ENCODE data around the gene GNPDA1. TPM values are rescaled to one million over a fixed set of nuclear protein-coding genes. Genes with fewer than 3 reads are reported as not detected.
A peak's percentile ranks its signal among the peaks of the same experiment; 100 is the strongest.

The GNPDA1 gene
- total and polyA plus RNA-seq, 9 of the 15 experiments (the other 6 are each of a cell fraction or from before 2014, with no cell fraction given): 14.1 to 145 (median 52.2) TPM

DNA sequence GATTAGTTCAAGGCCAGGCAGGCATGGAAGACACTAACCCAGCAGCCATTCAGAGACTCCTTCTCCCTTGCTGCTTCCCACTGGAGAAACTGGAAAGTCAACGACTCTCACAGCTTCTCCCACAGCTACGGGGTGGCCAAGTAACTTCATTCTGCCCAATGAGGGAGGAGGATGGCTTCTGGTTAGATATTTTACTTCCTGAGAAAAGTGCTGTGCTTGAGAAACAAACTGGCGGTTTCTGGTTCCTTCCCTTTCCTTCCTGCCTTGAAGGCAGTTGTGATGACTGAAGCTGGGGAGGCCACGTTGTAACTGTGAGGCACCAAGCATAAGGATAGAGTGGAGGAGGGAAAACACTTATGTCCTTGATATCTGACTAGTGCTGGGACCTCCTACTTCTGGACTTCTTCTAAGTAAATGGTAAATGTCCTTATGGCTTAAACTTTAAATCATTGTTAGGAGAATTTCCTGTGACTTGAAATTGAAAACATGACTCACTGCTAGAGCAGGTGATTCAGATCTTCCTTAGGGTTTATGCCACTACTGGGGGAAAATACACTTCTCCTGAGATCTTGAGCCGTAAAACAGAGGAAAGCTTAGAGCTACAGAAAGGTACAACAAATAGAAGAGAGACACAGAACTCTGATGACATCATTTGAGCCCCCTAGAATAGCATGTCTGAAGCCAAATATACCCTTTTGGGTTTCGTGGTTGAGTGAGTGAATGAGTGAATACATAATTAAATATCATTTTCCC, 3.1 kb upstream of the GNPDA1 start:
- Histone ChIP-seq H3K79me2 (ENCODE audit: control insufficient read depth, insufficient read depth, low read length) (peaks cover 15% of the 10 kb centered on the region), H3K9me1 (ENCODE audit: control insufficient read depth, insufficient read depth, low read length) (no peaks in the 10 kb centered on the region), H3K36me3 (ENCODE audit: control insufficient read depth, insufficient read depth, low read length) (peaks cover 10% of the 10 kb centered on the region), H4K20me1 (replicated peaks; ENCODE audit: control insufficient read depth, insufficient read depth, low read length) (no peaks in the 10 kb centered on the region), H3K9ac (ENCODE audit: insufficient read depth in 1 of 2, low read depth in 2 of 2, low read length in 2 of 2) (peak overlapping the region in 1 of 2 experiments; percentile 3; a peak in 1 of 4 replicates), H3K9me3 (replicated peaks; ENCODE audit: control insufficient read depth, insufficient read depth, low read depth, low read length) (peaks cover 3% of the 10 kb centered on the region; the same call in 1 of the 2 replicates), H2AFZ (ENCODE audit: low read depth, low read length) (peak overlapping the region; percentile 69), H3K4me2 (ENCODE audit: insufficient read depth, low read length) (no peak overlapping the region), H3K27ac (ENCODE audit: extremely low read depth, low read depth, low read length) (peak overlapping the region; percentile 39; the same call in 2 of the 3 replicates), H3K4me1 (replicated peaks in 1 of 2; ENCODE audit: control insufficient read depth in 2 of 2, insufficient read depth in 2 of 2, low read length in 2 of 2) (peaks cover 19 to 30% of the 10 kb centered on the region in 2 experiments), H3K27me3 (ENCODE audit: control insufficient read depth in 2 of 2, insufficient read depth in 2 of 2, low read length in 2 of 2) (no peaks in the 10 kb centered on the region), H3K4me3 (no peak overlapping the region)
- intact Hi-C loops (cut with micrococcal nuclease): no loop called here
- in situ Hi-C loops (cut with MboI): no loop called here
- ChIA-PET POLR2A (interaction anchor here (0.5 to 1.5 kb wide), 4 partner anchors 8 to 319 kb away, joined by 3 to 4 read pairs (median 3); no protein-coding TSS in a partner anchor), CTCF (ENCODE audit: low intra/inter-chr PET ratio) (no interaction called here)
- no peak for DNase-seq (ENCODE audit: extremely low read depth in 1 of 4, low spot score in 3 of 4)
- ATAC-seq: no peak
- FAIRE-seq: no peak
- BruUV-seq (replicated peaks): no TSS peak
- WGBS (ENCODE audit: insufficient coverage, low coverage, missing lambda C conversion rate): 28% methylated on average over 6 of the region's 6 CpGs
- TF ChIP-seq FOSL1 (tag; conservative IDR thresholded peaks at IDR 0.05) (peak; percentile 93), POLR2B (IDR thresholded peaks at IDR 0.05; ENCODE audit: low read depth, partially characterized antibody) (no peak), SMARCE1 (IDR thresholded peaks at IDR 0.05) (0 out of 2 replicates have a peak, but pooled peaks have one; percentile 19), COPS2 (conservative IDR thresholded peaks at IDR 0.05) (no peak), ATF3 (IDR thresholded peaks at IDR 0.05) (peak; percentile 78), ATF3 (CRISPR knock-in tag; conservative IDR thresholded peaks at IDR 0.05) (no peak), JUN (IDR thresholded peaks at IDR 0.05; ENCODE audit: borderline replicate concordance, low read depth, low read length) (peak; percentile 40; the same call in 1 of the 2 replicates), JUN (CRISPR knock-in tag; IDR thresholded peaks at IDR 0.05; ENCODE audit: borderline replicate concordance) (no peak), SP2 (IDR thresholded peaks at IDR 0.05; ENCODE audit: extremely low read depth, low read depth, low read length, poor library complexity, severe bottlenecking) (no peak), FOS (IDR thresholded peaks at IDR 0.05; ENCODE audit: extremely low read depth, insufficient read length) (peak; percentile 33), ETV1 (tag; conservative IDR thresholded peaks at IDR 0.05; ENCODE audit: low read depth) (peak; percentile 36; the same call in 1 of the 2 replicates), CXXC5 (CRISPR knock-in tag; IDR thresholded peaks at IDR 0.05) (no peak), MEIS2 (IDR thresholded peaks at IDR 0.05; ENCODE audit: partially characterized antibody) (peak; percentile 53), HES1 (IDR thresholded peaks at IDR 0.05; ENCODE audit: low read depth) (no peak), MYNN (IDR thresholded peaks at IDR 0.05) (no peak), MYNN (CRISPR knock-in tag; IDR thresholded peaks at IDR 0.05) (no peak), NFATC3 (IDR thresholded peaks at IDR 0.05) (peak; percentile 51; the same call in 1 of the 2 replicates), ARID1B (IDR thresholded peaks at IDR 0.05) (0 out of 2 replicates have a peak, but pooled peaks have one; percentile 38)
- TF ChIP-seq, protein P1, sequence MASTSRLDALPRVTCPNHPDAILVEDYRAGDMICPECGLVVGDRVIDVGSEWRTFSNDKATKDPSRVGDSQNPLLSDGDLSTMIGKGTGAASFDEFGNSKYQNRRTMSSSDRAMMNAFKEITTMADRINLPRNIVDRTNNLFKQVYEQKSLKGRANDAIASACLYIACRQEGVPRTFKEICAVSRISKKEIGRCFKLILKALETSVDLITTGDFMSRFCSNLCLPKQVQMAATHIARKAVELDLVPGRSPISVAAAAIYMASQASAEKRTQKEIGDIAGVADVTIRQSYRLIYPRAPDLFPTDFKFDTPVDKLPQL (IDR thresholded peaks at IDR 0.05; ENCODE audit: extremely low read depth, insufficient read length): no peak
- TF ChIP-seq, protein P2, sequence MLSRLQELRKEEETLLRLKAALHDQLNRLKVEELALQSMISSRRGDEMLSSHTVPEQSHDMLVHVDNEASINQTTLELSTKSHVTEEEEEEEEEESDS (CRISPR knock-in tag; IDR thresholded peaks at IDR 0.05): no peak
- TF ChIP-seq, protein P3, sequence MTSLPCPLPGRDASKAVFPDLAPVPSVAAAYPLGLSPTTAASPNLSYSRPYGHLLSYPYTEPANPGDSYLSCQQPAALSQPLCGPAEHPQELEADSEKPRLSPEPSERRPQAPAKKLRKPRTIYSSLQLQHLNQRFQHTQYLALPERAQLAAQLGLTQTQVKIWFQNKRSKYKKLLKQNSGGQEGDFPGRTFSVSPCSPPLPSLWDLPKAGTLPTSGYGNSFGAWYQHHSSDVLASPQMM (CRISPR knock-in tag; IDR thresholded peaks at IDR 0.05): no peak
